ENCODE measurements around the gene PSMD6. TPM values are rescaled to one million over a fixed set of nuclear protein-coding genes. Genes with fewer than 3 reads are reported as not detected.

Gene PSMD6
- total RNA-seq, 1 donor from 2014 or later, result 85.7 TPM

- DNase-seq (ENCODE audit: low spot score), result no peak
- intact Hi-C loops (cut with DNase I), result no loop called here
Measured at GRCh38 chr3:63986831-63987230, 36.5 kb downstream of the PSMD6 start.

- no peak for DNase-seq (ENCODE audit: low spot score)
- intact Hi-C loops (cut with DNase I), result no loop called here
Measured at GRCh38 chr3:63986146-63986545, 37.1 kb downstream of the PSMD6 start.

- intact Hi-C loops (cut with DNase I), result no loop called here
Measured at GRCh38 chr3:63984391-63984790, 38.9 kb downstream of the PSMD6 start.

GRCh38 chr3:63981980-63982379, 41.3 kb downstream of the PSMD6 start:
- intact Hi-C loops (cut with DNase I), result no loop called here
- no peak for DNase-seq (ENCODE audit: low spot score)

More at GRCh38 chr3:63984391-63984790, 38.9 kb downstream of the PSMD6 start:
- no peak for DNase-seq (ENCODE audit: low spot score)

- no peak for DNase-seq (ENCODE audit: low spot score)
- intact Hi-C loops (cut with DNase I), result no loop called here
Measured at GRCh38 chr3:63980830-63981498, 42.3 kb downstream of the PSMD6 start.

- no peak for DNase-seq (ENCODE audit: low spot score)
- intact Hi-C loops (cut with DNase I), result no loop called here
Measured at GRCh38 chr3:63980019-63980418, 43.3 kb downstream of the PSMD6 start.

GRCh38 chr3:63979093-63979885, 44.0 kb downstream of the PSMD6 start:
- no peak for DNase-seq (ENCODE audit: low spot score)
- intact Hi-C loops (cut with DNase I), result no loop called here

GRCh38 chr3:63977893-63978292, 45.4 kb downstream of the PSMD6 start:
- intact Hi-C loops (cut with DNase I), result no loop called here

GRCh38 chr3:63976872-63977200, 46.5 kb downstream of the PSMD6 start:
- intact Hi-C loops (cut with DNase I), result no loop called here
- no peak for DNase-seq (ENCODE audit: low spot score)

More at GRCh38 chr3:63977893-63978292, 45.4 kb downstream of the PSMD6 start:
- no peak for DNase-seq (ENCODE audit: low spot score)

- intact Hi-C loops (cut with DNase I), result no loop called here
- no peak for DNase-seq (ENCODE audit: low spot score)
Measured at GRCh38 chr3:63976161-63976871, 47.0 kb downstream of the PSMD6 start.

- intact Hi-C loops (cut with DNase I), result no loop called here
- DNase-seq (ENCODE audit: low spot score), result no peak
Measured at GRCh38 chr3:63975723-63976122, 47.6 kb downstream of the PSMD6 start.

GRCh38 chr3:63974451-63974850, 48.8 kb downstream of the PSMD6 start:
- no peak for DNase-seq (ENCODE audit: low spot score)
- intact Hi-C loops (cut with DNase I), result no loop called here

GRCh38 chr3:63973406-63973805, 49.9 kb downstream of the PSMD6 start:
- intact Hi-C loops (cut with DNase I), result no loop called here
- DNase-seq (ENCODE audit: low spot score), result no peak

- DNase-seq (ENCODE audit: low spot score), result no peak
- intact Hi-C loops (cut with DNase I), result no loop called here
Measured at GRCh38 chr3:63972987-63973386, 50.3 kb downstream of the PSMD6 start.

- intact Hi-C loops (cut with DNase I), result no loop called here
- no peak for DNase-seq (ENCODE audit: low spot score)
Measured at GRCh38 chr3:63972196-63972595, 51.1 kb downstream of the PSMD6 start.

GRCh38 chr3:63970631-63971475, 52.4 kb downstream of the PSMD6 start:
- DNase-seq (ENCODE audit: low spot score), result no peak
- intact Hi-C loops (cut with DNase I), result no loop called here

- intact Hi-C loops (cut with DNase I), result no loop called here
- DNase-seq (ENCODE audit: low spot score), result no peak
Measured at GRCh38 chr3:63969876-63970275, 53.4 kb downstream of the PSMD6 start.

- intact Hi-C loops (cut with DNase I), result no loop called here
- no peak for DNase-seq (ENCODE audit: low spot score)
Measured at GRCh38 chr3:63968612-63969350, 54.5 kb downstream of the PSMD6 start.

Measured in cardiac septum (tissue), 1 donor.